WTC11 (cell line): ENCODE results near the gene EMILIN3. TPM values are rescaled to one million over a fixed set of nuclear protein-coding genes. Genes with fewer than 3 reads are reported as not detected.

ENCODE experiments used
- ATAC-seq: fragments of 200-7000 bp; cut with Tn5 transposase; 2 replicates; pipeline ENCODE4 v1.10.0; 2021; ENCODE audit warnings: mild to moderate bottlenecking, moderate library complexity
- CTCF ChIA-PET: fragments of 300-600 bp; sonication (Branson Sonifier 250); formaldehyde crosslinking; loops from one replicate; lab custom pipeline; 2021; ENCODE audit warnings: antibody characterized with exemption; lab: Charles Lee
- POLR2A ChIA-PET: fragments of 350-600 bp; sonication (Branson Sonifier 250); formaldehyde crosslinking; loops from one replicate; lab custom pipeline; 2021; ENCODE audit warnings: antibody characterized with exemption; lab: Charles Lee
- DNase-seq: peaks from one replicate; pipeline ENCODE4 v3.0.0; 2021; ENCODE audit warnings: low spot score
- H3K27ac Mint-ChIP-seq: 2 replicates; pipeline ENCODE4 v1.8.0; 2021; ENCODE audit warnings: mixed read lengths
- H3K27me3 Mint-ChIP-seq: 2 replicates; pipeline ENCODE4 v1.8.0; 2021; ENCODE audit warnings: low read depth, mild to moderate bottlenecking, moderate library complexity, mixed read lengths
- H3K36me3 Mint-ChIP-seq: 2 replicates; pipeline ENCODE4 v1.8.0; 2021; ENCODE audit warnings: mixed read lengths
- H3K4me1 Mint-ChIP-seq: 2 replicates; pipeline ENCODE4 v1.8.0; 2022; ENCODE audit warnings: mixed read lengths
- H3K4me3 Mint-ChIP-seq: 2 replicates; pipeline ENCODE4 v1.8.0; 2021; ENCODE audit warnings: mild to moderate bottlenecking, moderate library complexity, mixed read lengths
- H3K9me3 Mint-ChIP-seq: 2 replicates; pipeline ENCODE4 v1.8.0; 2021; ENCODE audit warnings: mixed read lengths
- AR ChIP-seq: fragments of 250-450 bp; sonication (Bioruptor Pico); IDR thresholded peaks from 2 replicates; pipeline ENCODE4 v1.9.0; 2021; ENCODE audit warnings: mild to moderate bottlenecking
- CDX4 ChIP-seq: fragments of 250-450 bp; sonication (Bioruptor Pico); IDR thresholded peaks from 2 replicates; pipeline ENCODE4 v1.9.0; 2021; ENCODE audit warnings: moderate library complexity, mild to moderate bottlenecking, inconsistent platforms, borderline replicate concordance
- CREM ChIP-seq: sonication (generic); formaldehyde crosslinking; IDR thresholded peaks from 2 replicates; pipeline ENCODE4 v1.8.1; 2022; ENCODE audit warnings: mild to moderate bottlenecking, missing genetic modification reagents, moderate library complexity
- E2F1 ChIP-seq: sonication (generic); formaldehyde crosslinking; IDR thresholded peaks from 2 replicates; pipeline ENCODE4 v1.8.0; 2022; ENCODE audit warnings: mild to moderate bottlenecking, missing genetic modification reagents
- E2F5 ChIP-seq: sonication (generic); formaldehyde crosslinking; IDR thresholded peaks from 2 replicates; pipeline ENCODE4 v1.8.1; 2022; ENCODE audit warnings: mild to moderate bottlenecking, moderate library complexity, missing genetic modification reagents
- FOXK1 ChIP-seq: sonication (generic); formaldehyde crosslinking; IDR thresholded peaks from 2 replicates; pipeline ENCODE4 v1.8.0; 2022; ENCODE audit warnings: mild to moderate bottlenecking, moderate library complexity, missing genetic modification reagents
- FOXP4 ChIP-seq: sonication (generic); formaldehyde crosslinking; IDR thresholded peaks from 2 replicates; pipeline ENCODE4 v1.8.0; 2022; ENCODE audit warnings: mild to moderate bottlenecking, missing genetic modification reagents
- HMGXB4 ChIP-seq: sonication (generic); formaldehyde crosslinking; IDR thresholded peaks from 2 replicates; pipeline ENCODE4 v1.8.1; 2023; ENCODE audit warnings: mild to moderate bottlenecking, moderate library complexity, missing genetic modification reagents
- JUN ChIP-seq: sonication (generic); formaldehyde crosslinking; IDR thresholded peaks from 2 replicates; pipeline ENCODE4 v1.8.0; 2023; ENCODE audit warnings: mild to moderate bottlenecking, missing genetic modification reagents
- NR3C1 ChIP-seq: sonication (generic); formaldehyde crosslinking; conservative IDR thresholded peaks from 2 replicates; pipeline ENCODE4 v1.8.1; 2023; ENCODE audit warnings: low read depth, mild to moderate bottlenecking, missing genetic modification reagents
- RORB ChIP-seq: fragments of 250-450 bp; sonication (Bioruptor Pico); IDR thresholded peaks from 2 replicates; pipeline ENCODE4 v1.9.0; 2021; ENCODE audit warnings: mild to moderate bottlenecking
- SMAD3 ChIP-seq: sonication (generic); formaldehyde crosslinking; IDR thresholded peaks from 2 replicates; pipeline ENCODE4 v1.8.0; 2022; ENCODE audit warnings: missing genetic modification reagents, mild to moderate bottlenecking, borderline replicate concordance
- STAT6 ChIP-seq: sonication (generic); formaldehyde crosslinking; conservative IDR thresholded peaks from 2 replicates; pipeline ENCODE4 v1.8.1; 2023; ENCODE audit warnings: mild to moderate bottlenecking, low read depth, missing genetic modification reagents, moderate library complexity
- TCF7 ChIP-seq: sonication (generic); formaldehyde crosslinking; IDR thresholded peaks from 2 replicates; pipeline ENCODE4 v1.8.0; 2022; ENCODE audit warnings: mild to moderate bottlenecking, low read depth, missing genetic modification reagents, moderate library complexity
- USF1 ChIP-seq: sonication (generic); formaldehyde crosslinking; IDR thresholded peaks from 2 replicates; pipeline ENCODE4 v1.8.0; 2022; ENCODE audit warnings: mild to moderate bottlenecking, missing genetic modification reagents
- ZNF396 ChIP-seq: fragments of 250-450 bp; sonication (Bioruptor Pico); IDR thresholded peaks from 2 replicates; pipeline ENCODE4 v1.8.0; 2021; ENCODE audit warnings: mild to moderate bottlenecking, moderate library complexity, borderline replicate concordance
- total RNA-seq: library from RNA; stranded (reverse); gene quantifications from 3 replicates; pipeline ENCODE4 v1.2.3, GENCODE V29; 2021
- TF ChIP-seq, protein P1 (sequence below): fragments of 250-450 bp; sonication (Bioruptor Pico); IDR thresholded peaks from 2 replicates; pipeline ENCODE4 v1.9.0; 2021; ENCODE audit warnings: mild to moderate bottlenecking
- TF ChIP-seq, protein P2 (sequence below): sonication (generic); formaldehyde crosslinking; IDR thresholded peaks from 2 replicates; pipeline ENCODE4 v1.8.1; 2022; ENCODE audit warnings: low read depth, mild to moderate bottlenecking, moderate library complexity, missing genetic modification reagents, borderline replicate concordance

EMILIN3 gene
- total RNA-seq, 1 experiment from 2014 or later: 5.5 TPM

GRCh38 chr20:41353530-41353929 is 13.1 kb downstream of the EMILIN3 start:
- TF ChIP-seq FOXP4 (CRISPR knock-in tag): no peak
- TF ChIP-seq USF1 (CRISPR knock-in tag): no peak
- no peak for TF ChIP-seq JUN (CRISPR knock-in tag)
- TF ChIP-seq FOXK1 (CRISPR knock-in tag): no peak
- TF ChIP-seq, protein P1, sequence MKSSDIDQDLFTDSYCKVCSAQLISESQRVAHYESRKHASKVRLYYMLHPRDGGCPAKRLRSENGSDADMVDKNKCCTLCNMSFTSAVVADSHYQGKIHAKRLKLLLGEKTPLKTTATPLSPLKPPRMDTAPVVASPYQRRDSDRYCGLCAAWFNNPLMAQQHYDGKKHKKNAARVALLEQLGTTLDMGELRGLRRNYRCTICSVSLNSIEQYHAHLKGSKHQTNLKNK: no peak
- no peak for TF ChIP-seq STAT6 (CRISPR knock-in tag)
- TF ChIP-seq RORB (CRISPR knock-in tag): no peak
- TF ChIP-seq, protein P2, sequence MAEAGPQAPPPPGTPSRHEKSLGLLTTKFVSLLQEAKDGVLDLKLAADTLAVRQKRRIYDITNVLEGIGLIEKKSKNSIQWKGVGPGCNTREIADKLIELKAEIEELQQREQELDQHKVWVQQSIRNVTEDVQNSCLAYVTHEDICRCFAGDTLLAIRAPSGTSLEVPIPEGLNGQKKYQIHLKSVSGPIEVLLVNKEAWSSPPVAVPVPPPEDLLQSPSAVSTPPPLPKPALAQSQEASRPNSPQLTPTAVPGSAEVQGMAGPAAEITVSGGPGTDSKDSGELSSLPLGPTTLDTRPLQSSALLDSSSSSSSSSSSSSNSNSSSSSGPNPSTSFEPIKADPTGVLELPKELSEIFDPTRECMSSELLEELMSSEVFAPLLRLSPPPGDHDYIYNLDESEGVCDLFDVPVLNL (CRISPR knock-in tag): no peak
- TF ChIP-seq E2F1 (CRISPR knock-in tag): no peak
- TF ChIP-seq TCF7: no peak
- TF ChIP-seq E2F5 (CRISPR knock-in tag): no peak
- TF ChIP-seq HMGXB4 (CRISPR knock-in tag): no peak
- TF ChIP-seq SMAD3 (CRISPR knock-in tag): no peak
- TF ChIP-seq CREM (CRISPR knock-in tag): no peak
- TF ChIP-seq ZNF396: no peak
- no peak for TF ChIP-seq NR3C1 (CRISPR knock-in tag)
- TF ChIP-seq CDX4 (CRISPR knock-in tag): no peak
- no peak for TF ChIP-seq AR (CRISPR knock-in tag)
- CTCF ChIA-PET: interaction anchor here (0.6 to 3.3 kb wide), 6 partner anchors 9 to 181 kb away, joined by 3 to 11 read pairs (median 4); partner anchors contain the start of gene LPIN3
- no peak for DNase-seq
- H3K27me3 Mint-ChIP-seq: no peaks in the 10 kb centered on the region
- H3K9me3 Mint-ChIP-seq: no peaks in the 10 kb centered on the region
- no peak overlapping the region for H3K27ac Mint-ChIP-seq
- H3K36me3 Mint-ChIP-seq: no peaks in the 10 kb centered on the region
- no peak overlapping the region for H3K4me3 Mint-ChIP-seq
- no peak for ATAC-seq
- POLR2A ChIA-PET: no interaction called here
- H3K4me1 Mint-ChIP-seq: no peaks in the 10 kb centered on the region
